ENCODE results near the gene APBA2. TPM values are rescaled to one million over a fixed set of nuclear protein-coding genes. Genes with fewer than 3 reads are reported as not detected.

APBA2 gene
- total RNA-seq, 1 donor from 2014 or later: 35.8 TPM

DNA sequence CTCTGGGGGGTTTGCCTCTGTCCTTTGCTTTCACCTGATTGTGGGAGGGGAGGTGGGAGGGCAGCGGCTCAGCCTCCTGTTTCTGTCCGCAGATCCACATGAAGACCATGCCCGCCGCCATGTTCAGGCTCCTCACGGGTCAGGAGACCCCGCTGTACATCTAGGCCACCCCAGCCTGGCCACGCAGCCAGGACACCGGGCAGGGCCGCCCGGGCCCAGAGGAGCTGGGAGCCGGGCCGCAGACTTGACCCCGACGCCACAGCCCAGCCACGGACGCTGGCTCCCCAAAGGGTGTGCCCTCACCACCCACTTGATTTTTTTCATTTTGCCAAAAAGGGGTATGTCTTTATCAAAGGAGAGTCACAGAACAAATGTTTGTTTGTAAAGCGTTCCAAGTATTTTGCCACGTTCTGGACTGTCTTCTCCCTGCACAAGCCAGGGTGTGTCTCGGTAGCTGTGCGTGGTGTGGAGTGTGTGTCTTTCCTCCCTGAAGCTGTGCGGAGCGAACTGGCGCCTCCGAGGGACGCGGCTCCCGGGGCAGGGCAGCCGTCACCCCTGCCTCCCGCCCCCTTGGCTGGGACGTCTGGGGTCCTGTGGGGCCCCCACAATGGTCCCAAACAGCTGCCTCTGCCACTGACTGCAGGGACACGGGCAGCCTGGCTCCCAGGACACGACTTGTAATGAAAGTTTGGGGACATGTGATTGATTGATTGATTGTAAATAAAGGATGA lies 231.4 kb downstream of the APBA2 start:
- no peak overlapping the region for H3K27ac ChIP-seq
- H3K27ac Mint-ChIP-seq: no peak overlapping the region

GRCh38 chr15:29117778-29118177 lies 232.0 kb downstream of the APBA2 start:
- Histone ChIP-seq H3F3A (ENCODE audit: low read depth) (peaks cover 14% of the 10 kb centered on the region), H3K9me3 (ENCODE audit: low read depth) (no peaks in the 10 kb centered on the region), H3K79me2 (ENCODE audit: low read depth) (no peaks in the 10 kb centered on the region), H3K36me3 (no peaks in the 10 kb centered on the region), H3K9ac (no peak overlapping the region), H3K4me3 (no peak overlapping the region), H3K4me1 (peaks cover 29% of the 10 kb centered on the region), H3K27ac (no peak overlapping the region), H3K27me3 (no peaks in the 10 kb centered on the region), H3K4me2 (no peak overlapping the region), H4K20me1 (ENCODE audit: low read depth) (no peaks in the 10 kb centered on the region), H2AFZ (replicated peaks) (no peak overlapping the region)
- no peaks in the 10 kb centered on the region for H3K9me3 Mint-ChIP-seq
- peaks cover 38% of the 10 kb centered on the region for H3K4me1 Mint-ChIP-seq
- no peak overlapping the region for H3K4me3 Mint-ChIP-seq
- TF ChIP-seq CTCF (IDR thresholded peaks at IDR 0.05) (no peak), EZH2phosphoT487 (IDR thresholded peaks at IDR 0.05) (no peak), EZH2 (IDR thresholded peaks at IDR 0.05) (no peak)
- H3K36me3 Mint-ChIP-seq: no peaks in the 10 kb centered on the region
- H3K27ac Mint-ChIP-seq: peak overlapping the region; percentile 42
- peaks cover 4% of the 10 kb centered on the region for H3K27me3 Mint-ChIP-seq (ENCODE audit: insufficient read depth, low read depth)
- no peak for DNase-seq (ENCODE audit: low spot score)

More for the DNA sequence above, 231.4 kb downstream of the APBA2 start:
- H3K27me3 ChIP-seq: no peaks in the 10 kb centered on the region
- TF ChIP-seq EZH2 (IDR thresholded peaks at IDR 0.05) (no peak), CTCF (IDR thresholded peaks at IDR 0.05) (no peak), EZH2phosphoT487 (IDR thresholded peaks at IDR 0.05) (no peak)
- Mint-ChIP-seq H3K27me3 (ENCODE audit: insufficient read depth, low read depth) (peaks cover 6% of the 10 kb centered on the region), H3K36me3 (no peaks in the 10 kb centered on the region), H3K9me3 (no peaks in the 10 kb centered on the region), H3K4me3 (no peak overlapping the region), H3K4me1 (peaks cover 35% of the 10 kb centered on the region)
- H2AFZ ChIP-seq (replicated peaks): no peak overlapping the region
- no peaks in the 10 kb centered on the region for H3K79me2 ChIP-seq (ENCODE audit: low read depth)
- peaks cover 22% of the 10 kb centered on the region for H3K4me1 ChIP-seq
- H3F3A ChIP-seq (ENCODE audit: low read depth): peaks cover 10% of the 10 kb centered on the region
- no peaks in the 10 kb centered on the region for H3K36me3 ChIP-seq
- H4K20me1 ChIP-seq (ENCODE audit: low read depth): no peaks in the 10 kb centered on the region
- H3K9ac ChIP-seq: no peak overlapping the region
- H3K4me3 ChIP-seq: no peak overlapping the region
- no peaks in the 10 kb centered on the region for H3K9me3 ChIP-seq (ENCODE audit: low read depth)
- H3K4me2 ChIP-seq: no peak overlapping the region
- DNase-seq (ENCODE audit: low spot score): no peak

GRCh38 chr15:29119847-29120246 lies 234.1 kb downstream of the APBA2 start:
- Mint-ChIP-seq H3K27me3 (ENCODE audit: insufficient read depth, low read depth) (peaks cover 4% of the 10 kb centered on the region), H3K4me1 (peaks cover 33% of the 10 kb centered on the region), H3K4me3 (no peak overlapping the region), H3K9me3 (no peaks in the 10 kb centered on the region), H3K27ac (no peak overlapping the region), H3K36me3 (no peaks in the 10 kb centered on the region)
- DNase-seq (ENCODE audit: low spot score): no peak
- Histone ChIP-seq H2AFZ (replicated peaks) (no peak overlapping the region), H4K20me1 (ENCODE audit: low read depth) (no peaks in the 10 kb centered on the region), H3K9me3 (ENCODE audit: low read depth) (no peaks in the 10 kb centered on the region), H3K27ac (no peak overlapping the region), H3K4me2 (no peak overlapping the region), H3F3A (ENCODE audit: low read depth) (peaks cover 14% of the 10 kb centered on the region), H3K79me2 (ENCODE audit: low read depth) (no peaks in the 10 kb centered on the region), H3K36me3 (no peaks in the 10 kb centered on the region), H3K9ac (no peak overlapping the region), H3K4me3 (no peak overlapping the region), H3K4me1 (peaks cover 37% of the 10 kb centered on the region), H3K27me3 (no peaks in the 10 kb centered on the region)
- TF ChIP-seq EZH2phosphoT487 (IDR thresholded peaks at IDR 0.05): no peak
- no peak for TF ChIP-seq EZH2 (IDR thresholded peaks at IDR 0.05)
- no peak for TF ChIP-seq CTCF (IDR thresholded peaks at IDR 0.05)
